HCT116 (cell line): Measurements from ENCODE around the gene DCUN1D2. TPM values are rescaled to one million over a fixed set of nuclear protein-coding genes. Genes with fewer than 3 reads are reported as not detected.

ENCODE experiments used
- ATAC-seq: fragments of 200-7000 bp; cut with Tn5 transposase; 2 replicates; pipeline ENCODE4 v1.9.1; 2020; ENCODE audit warnings: mild to moderate bottlenecking, moderate library complexity
- BruUV-seq: library from RNA; stranded (reverse); fragments of 400-500 nt; replicated peaks from 2 replicates; lab custom pipeline; 2021; lab: Mats Ljungman, UMichigan
- CTCF ChIA-PET: fragments of 300-600 bp; sonication (Branson Sonifier 250); formaldehyde crosslinking; loops from one replicate; lab custom pipeline; 2021; ENCODE audit warnings: antibody characterized with exemption; lab: Charles Lee
- POLR2A ChIA-PET: fragments of 300-600, 350-600 bp; sonication (Branson Sonifier 250); formaldehyde crosslinking; loops from one replicate; lab custom pipeline; 2021; ENCODE audit warnings: antibody characterized with exemption; lab: Charles Lee
- RAD21 ChIA-PET, 2 experiments: fragments of 300-600 bp; sonication (Branson Sonifier 250); formaldehyde crosslinking; loops; one replicate each; lab custom pipeline; 2023; ENCODE audit warnings: low total read pairs in 2 of 2; ENCODE audit not compliant: uncharacterized antibody in 2 of 2, unreplicated experiment in 2 of 2, low non-redundant PET in 1 of 2; lab: Charles Lee
- DNase-seq: peaks from one replicate; pipeline ENCODE4 v3.0.0-alpha.2; 2010; ENCODE audit warnings: low read depth, low spot score
- H2AFZ ChIP-seq: fragments of 200-600 bp; shearing (Covaris generic), sonication (generic); 2 replicates; pipeline ENCODE4 v1.6.1; 2017; ENCODE audit warnings: low read depth, mixed run types, mixed read lengths, antibody characterized with exemption, low read length; ENCODE audit not compliant: poor library complexity, severe bottlenecking
- H3K27ac ChIP-seq: 2 replicates; pipeline ENCODE4 v1.5.1; 2012; ENCODE audit warnings: low read depth, low read length
- H3K27me3 ChIP-seq: fragments of 200-600 bp; sonication (generic); 2 replicates; pipeline ENCODE4 v1.6.1; 2016; ENCODE audit warnings: mixed run types, low read length, mixed read lengths; ENCODE audit not compliant: insufficient read depth
- H3K36me3 ChIP-seq, 2 experiments: fragments of 200-500 bp in 1 of 2; fragments of 200-600 bp in 1 of 2; sonication (Bioruptor generic) in 1 of 2; sonication (generic) in 1 of 2; 2 replicates each; pipeline versions ENCODE4 v1.5.1 to v1.6.1; 2014 to 2016; ENCODE audit warnings: low read length in 2 of 2, inconsistent platforms in 1 of 2, mixed read lengths in 1 of 2, mixed run types in 1 of 2; ENCODE audit not compliant: insufficient read depth in 2 of 2, control insufficient read depth in 1 of 2
- H3K4me1 ChIP-seq, 2 experiments: fragments of 200-600 bp in 1 of 2; sonication (generic) in 1 of 2; 2 replicates each; pipeline versions ENCODE4 v1.5.1 to v1.6.1; 2012 to 2017; ENCODE audit warnings: low read length in 2 of 2, inconsistent platforms in 1 of 2, mild to moderate bottlenecking in 1 of 2, mixed read lengths in 1 of 2, mixed run types in 1 of 2, moderate library complexity in 1 of 2; ENCODE audit not compliant: insufficient read depth in 2 of 2, control insufficient read depth in 1 of 2
- H3K4me2 ChIP-seq: fragments of 200-600 bp; sonication (generic); 2 replicates; pipeline ENCODE4 v1.6.1; 2017; ENCODE audit warnings: mixed run types, low read length, mixed read lengths
- H3K4me3 ChIP-seq, 2 experiments: fragments of 200-600 bp in 1 of 2; sonication (generic) in 1 of 2; replicated peaks in 1 of 2; 2 replicates each; pipeline ENCODE4 v1.5.1; 2011 to 2016; ENCODE audit warnings: low read length in 2 of 2, control low read depth in 1 of 2, low read depth in 1 of 2, mild to moderate bottlenecking in 1 of 2, mixed read lengths in 1 of 2, mixed run types in 1 of 2
- H3K79me2 ChIP-seq: fragments of 200-600 bp; sonication (generic); 2 replicates; pipeline ENCODE4 v1.6.1; 2017; ENCODE audit warnings: mild to moderate bottlenecking, mixed run types, low read length, moderate library complexity, mixed read lengths; ENCODE audit not compliant: insufficient read depth
- H3K9ac ChIP-seq: fragments of 200-600 bp; sonication (generic); 2 replicates; pipeline ENCODE4 v1.6.1; 2016; ENCODE audit warnings: low read length, mixed read lengths
- H3K9me2 ChIP-seq: fragments of 200-600 bp; sonication (generic), shearing (Covaris generic); 2 replicates; pipeline ENCODE4 v1.6.1; 2017; ENCODE audit warnings: mixed run types, mild to moderate bottlenecking, moderate library complexity; ENCODE audit not compliant: insufficient read depth
- H3K9me3 ChIP-seq, 2 experiments: fragments of 200-500 bp in 1 of 2; fragments of 200-600 bp in 1 of 2; sonication (Bioruptor generic) in 1 of 2; sonication (generic) in 1 of 2; 2 replicates each; pipeline ENCODE4 v1.6.1; 2014 to 2017; ENCODE audit warnings: low read length in 2 of 2, mixed read lengths in 2 of 2, inconsistent platforms in 1 of 2, low read depth in 1 of 2, mild to moderate bottlenecking in 1 of 2, mixed run types in 1 of 2, moderate library complexity in 1 of 2; ENCODE audit not compliant: control insufficient read depth in 1 of 2, insufficient read depth in 1 of 2
- H4K20me1 ChIP-seq: fragments of 200-600 bp; sonication (generic), shearing (Covaris generic); 2 replicates; pipeline ENCODE4 v1.6.1; 2017; ENCODE audit warnings: mixed run types, mild to moderate bottlenecking, moderate library complexity; ENCODE audit not compliant: insufficient read depth
- ATF3 ChIP-seq: IDR thresholded peaks from 2 replicates; pipeline ENCODE4 v1.6.1; 2012
- CBX3 ChIP-seq: IDR thresholded peaks from 2 replicates; pipeline ENCODE4 v1.6.1; 2012; ENCODE audit warnings: low read depth
- ELF1 ChIP-seq: IDR thresholded peaks from 2 replicates; pipeline ENCODE4 v1.6.1; 2012; ENCODE audit warnings: low read depth, borderline replicate concordance
- EZH2phosphoT487 ChIP-seq: fragments of 200-600 bp; IDR thresholded peaks from 2 replicates; pipeline ENCODE4 v1.6.1; 2018; ENCODE audit warnings: antibody characterized with exemption, borderline replicate concordance
- JUND ChIP-seq: IDR thresholded peaks from 2 replicates; pipeline ENCODE4 v1.6.1; 2012
- MAX ChIP-seq: IDR thresholded peaks from 2 replicates; pipeline ENCODE4 v1.6.1; 2012
- POLR2A ChIP-seq: IDR thresholded peaks from 2 replicates; pipeline ENCODE4 v1.7.0; 2011; ENCODE audit warnings: borderline replicate concordance; ENCODE audit not compliant: insufficient read depth, insufficient read length; ENCODE audit errors: extremely low read depth
- POLR2AphosphoS5 ChIP-seq: IDR thresholded peaks from 2 replicates; pipeline ENCODE4 v1.6.1; 2011; ENCODE audit warnings: mild to moderate bottlenecking, low read depth, low read length, moderate library complexity
- RAD21 ChIP-seq: IDR thresholded peaks from 2 replicates; pipeline ENCODE4 v1.6.1; 2012; ENCODE audit warnings: low read depth, mild to moderate bottlenecking
- SP1 ChIP-seq: IDR thresholded peaks from 2 replicates; pipeline ENCODE4 v1.6.1; 2012; ENCODE audit warnings: low read depth
- YY1 ChIP-seq: IDR thresholded peaks from 2 replicates; pipeline ENCODE4 v1.6.1; 2011; ENCODE audit warnings: low read length, low read depth, moderate library complexity, mild to moderate bottlenecking; ENCODE audit not compliant: insufficient replicate concordance; ENCODE audit errors: extremely low read depth
- ZBTB33 ChIP-seq: IDR thresholded peaks from 2 replicates; pipeline ENCODE4 v1.6.1; 2011; ENCODE audit warnings: mild to moderate bottlenecking, low read length, moderate library complexity; ENCODE audit not compliant: insufficient replicate concordance; ENCODE audit errors: extremely low read depth
- ZNF274 ChIP-seq: fragments of 200-500 bp; sonication (Bioruptor generic); IDR thresholded peaks from 2 replicates; pipeline ENCODE4 v1.6.1; 2014; ENCODE audit warnings: mild to moderate bottlenecking, low read depth, low read length, inconsistent platforms
- intact Hi-C: fragments of 100-400 bp; cut with micrococcal nuclease; formaldehyde crosslinking; loops from 2 replicates; pipeline ENCODE4 v1.10.0; 2022
- total RNA-seq: library from RNA; stranded (reverse); gene quantifications from one replicate; pipeline ENCODE4 v1.2.1, GENCODE V29; 2021; ENCODE audit not compliant: unreplicated experiment

Gene DCUN1D2
- total RNA-seq, 1 experiment from 2014 or later: 25.4 TPM

- Histone ChIP-seq H3K27ac (no peak overlapping the region), H3K4me3 (no peak overlapping the region), H3K4me2 (no peak overlapping the region), H3K79me2 (peaks cover 6% of the 10 kb centered on the region; the same call in 1 of the 2 replicates), H3K9me2 (no peaks in the 10 kb centered on the region), H2AFZ (no peak overlapping the region), H3K27me3 (no peaks in the 10 kb centered on the region), H3K9ac (no peak overlapping the region), H3K4me1 (no peaks in the 10 kb centered on the region), H3K9me3 (no peaks in the 10 kb centered on the region), H4K20me1 (no peaks in the 10 kb centered on the region), H3K36me3 (peaks cover 6 to 22% of the 10 kb centered on the region in 2 experiments; a peak in 2 of 4 replicates)
- TF ChIP-seq YY1 (no peak), SP1 (no peak), CBX3 (no peak)
- ChIA-PET POLR2A (no interaction called here), RAD21 (no interaction called here), CTCF (no interaction called here)
- intact Hi-C loops: no loop called here
- ATAC-seq (no peak), DNase-seq (no peak)
- no TSS peak for BruUV-seq
Observed at GRCh38 chr13:113510871-113511270, 20.4 kb upstream of the DCUN1D2 start.

GRCh38 chr13:113509989-113510388 lies 19.5 kb upstream of the DCUN1D2 start:
- no TSS peak for BruUV-seq
- ChIA-PET RAD21 (no interaction called here), CTCF (no interaction called here), POLR2A (no interaction called here)
- no peak for ATAC-seq
- Histone ChIP-seq H3K4me1 (no peaks in the 10 kb centered on the region), H3K27ac (no peak overlapping the region), H3K27me3 (no peaks in the 10 kb centered on the region), H3K79me2 (peaks cover 6% of the 10 kb centered on the region; the same call in 1 of the 2 replicates), H3K9ac (no peak overlapping the region), H4K20me1 (no peaks in the 10 kb centered on the region), H3K9me2 (no peaks in the 10 kb centered on the region), H2AFZ (no peak overlapping the region), H3K4me3 (no peak overlapping the region), H3K9me3 (no peaks in the 10 kb centered on the region), H3K36me3 (peaks cover 12 to 27% of the 10 kb centered on the region in 2 experiments; a peak in 3 of 4 replicates), H3K4me2 (no peak overlapping the region)
- DNase-seq: no peak
- TF ChIP-seq POLR2AphosphoS5: no peak
- TF ChIP-seq CBX3: no peak
- no peak for TF ChIP-seq JUND
- TF ChIP-seq ELF1: no peak
- TF ChIP-seq MAX: no peak
- TF ChIP-seq SP1: no peak
- TF ChIP-seq ATF3: no peak
- TF ChIP-seq RAD21: no peak
- TF ChIP-seq ZNF274: no peak
- no peak for TF ChIP-seq POLR2A
- TF ChIP-seq EZH2phosphoT487: no peak
- no peak for TF ChIP-seq ZBTB33
- intact Hi-C loops: no loop called here
